ENCODE data around the gene CD34. TPM values are rescaled to one million over a fixed set of nuclear protein-coding genes. Genes with fewer than 3 reads are reported as not detected.

Gene CD34
- total and polyA plus RNA-seq, 2 donors: 6.4 to 14.5 TPM

GRCh38 chr1:207849646-207850045 lies 61.3 kb downstream of the CD34 start:
- 87% methylated on average over 8 of the region's 8 CpGs for WGBS
- no peak for DNase-seq (ENCODE audit: low read depth in 6 of 9, low spot score in 9 of 9)
- H3K4me3 ChIP-seq (ENCODE audit: low read length in 2 of 2): no peak overlapping the region
- H3K27ac ChIP-seq (ENCODE audit: low read depth in 1 of 2, low read length in 1 of 2): no peak overlapping the region
- no peaks in the 10 kb centered on the region for H3K27me3 ChIP-seq (ENCODE audit: control insufficient read depth in 2 of 2, insufficient read depth in 1 of 2, low read length in 1 of 2)
- H3K36me3 ChIP-seq (ENCODE audit: control insufficient read depth in 2 of 2, insufficient read depth in 2 of 2, low read length in 1 of 2): peaks cover 26 to 65% of the 10 kb centered on the region in 2 donors
- no peaks in the 10 kb centered on the region for H3K9me3 ChIP-seq (ENCODE audit: control insufficient read depth in 2 of 2, insufficient read depth in 1 of 2, low read length in 1 of 2)
- H3K4me1 ChIP-seq (ENCODE audit: control insufficient read depth in 2 of 2, insufficient read depth in 2 of 2, low read length in 2 of 2): peaks cover 29 to 38% of the 10 kb centered on the region in 2 donors

GRCh38 chr1:207849016-207849415 lies 61.9 kb downstream of the CD34 start:
- H3K4me1 ChIP-seq (ENCODE audit: control insufficient read depth in 2 of 2, insufficient read depth in 2 of 2, low read length in 2 of 2): peaks cover 29 to 37% of the 10 kb centered on the region in 2 donors
- DNase-seq (ENCODE audit: low read depth in 6 of 9, low spot score in 9 of 9): no peak
- 69% methylated on average over 3 of the region's 3 CpGs for WGBS
- no peak overlapping the region for H3K4me3 ChIP-seq (ENCODE audit: low read length in 2 of 2)
- H3K9me3 ChIP-seq (ENCODE audit: control insufficient read depth in 2 of 2, insufficient read depth in 1 of 2, low read length in 1 of 2): no peaks in the 10 kb centered on the region
- H3K36me3 ChIP-seq (ENCODE audit: control insufficient read depth in 2 of 2, insufficient read depth in 2 of 2, low read length in 1 of 2): peaks cover 28 to 66% of the 10 kb centered on the region in 2 donors
- H3K27ac ChIP-seq (ENCODE audit: low read depth in 1 of 2, low read length in 1 of 2): peak overlapping the region in 1 of 2 donors; percentile 61
- H3K27me3 ChIP-seq (ENCODE audit: control insufficient read depth in 2 of 2, insufficient read depth in 1 of 2, low read length in 1 of 2): no peaks in the 10 kb centered on the region

- 31% methylated on average over 5 of the region's 5 CpGs for WGBS
- Histone ChIP-seq H3K36me3 (ENCODE audit: control insufficient read depth in 2 of 2, insufficient read depth in 2 of 2, low read length in 1 of 2) (peaks cover 34 to 68% of the 10 kb centered on the region in 2 donors), H3K4me1 (ENCODE audit: control insufficient read depth in 2 of 2, insufficient read depth in 2 of 2, low read length in 2 of 2) (peaks cover 26 to 29% of the 10 kb centered on the region in 2 donors), H3K9me3 (ENCODE audit: control insufficient read depth in 2 of 2, insufficient read depth in 1 of 2, low read length in 1 of 2) (no peaks in the 10 kb centered on the region), H3K27ac (ENCODE audit: low read depth in 1 of 2, low read length in 1 of 2) (peak overlapping the region in 1 of 2 donors; percentile 39), H3K27me3 (ENCODE audit: control insufficient read depth in 2 of 2, insufficient read depth in 1 of 2, low read length in 1 of 2) (no peaks in the 10 kb centered on the region), H3K4me3 (ENCODE audit: low read length in 2 of 2) (no peak overlapping the region)
- DNase-seq (ENCODE audit: low read depth in 6 of 9, low spot score in 9 of 9): no peak
These were observed 62.7 kb downstream of the CD34 start for GRCh38 chr1:207848234-207848633.

GRCh38 chr1:207847116-207847515 lies 63.8 kb downstream of the CD34 start:
- no peaks in the 10 kb centered on the region for H3K9me3 ChIP-seq (ENCODE audit: control insufficient read depth in 2 of 2, insufficient read depth in 1 of 2, low read length in 1 of 2)
- peaks cover 22 to 26% of the 10 kb centered on the region in 2 donors for H3K4me1 ChIP-seq (ENCODE audit: control insufficient read depth in 2 of 2, insufficient read depth in 2 of 2, low read length in 2 of 2)
- no peak overlapping the region for H3K4me3 ChIP-seq (ENCODE audit: low read length in 2 of 2)
- 95% methylated on average over 5 of the region's 5 CpGs for WGBS
- no peaks in the 10 kb centered on the region for H3K27me3 ChIP-seq (ENCODE audit: control insufficient read depth in 2 of 2, insufficient read depth in 1 of 2, low read length in 1 of 2)
- no peak for DNase-seq (ENCODE audit: low read depth in 6 of 9, low spot score in 9 of 9)
- H3K27ac ChIP-seq (ENCODE audit: low read depth in 1 of 2, low read length in 1 of 2): no peak overlapping the region
- peaks cover 34 to 68% of the 10 kb centered on the region in 2 donors for H3K36me3 ChIP-seq (ENCODE audit: control insufficient read depth in 2 of 2, insufficient read depth in 2 of 2, low read length in 1 of 2)

- WGBS: 97% methylated on average over 6 of the region's 6 CpGs
- Histone ChIP-seq H3K36me3 (ENCODE audit: control insufficient read depth in 2 of 2, insufficient read depth in 2 of 2, low read length in 1 of 2) (peaks cover 27 to 64% of the 10 kb centered on the region in 2 donors), H3K4me1 (ENCODE audit: control insufficient read depth in 2 of 2, insufficient read depth in 2 of 2, low read length in 2 of 2) (peaks cover 22 to 32% of the 10 kb centered on the region in 2 donors), H3K4me3 (ENCODE audit: low read length in 2 of 2) (no peak overlapping the region), H3K27me3 (ENCODE audit: control insufficient read depth in 2 of 2, insufficient read depth in 1 of 2, low read length in 1 of 2) (no peaks in the 10 kb centered on the region), H3K27ac (ENCODE audit: low read depth in 1 of 2, low read length in 1 of 2) (peak overlapping the region in 1 of 2 donors; percentile 36), H3K9me3 (ENCODE audit: control insufficient read depth in 2 of 2, insufficient read depth in 1 of 2, low read length in 1 of 2) (no peaks in the 10 kb centered on the region)
- DNase-seq (ENCODE audit: low read depth in 6 of 9, low spot score in 9 of 9): no peak
These were observed 65.8 kb downstream of the CD34 start for GRCh38 chr1:207845109-207845508.

GRCh38 chr1:207844371-207844770 lies 66.6 kb downstream of the CD34 start:
- no peaks in the 10 kb centered on the region for H3K27me3 ChIP-seq (ENCODE audit: control insufficient read depth in 2 of 2, insufficient read depth in 1 of 2, low read length in 1 of 2)
- 65% methylated on average over 2 of the region's 2 CpGs for WGBS
- no peaks in the 10 kb centered on the region for H3K9me3 ChIP-seq (ENCODE audit: control insufficient read depth in 2 of 2, insufficient read depth in 1 of 2, low read length in 1 of 2)
- H3K27ac ChIP-seq (ENCODE audit: low read depth in 1 of 2, low read length in 1 of 2): no peak overlapping the region
- no peak overlapping the region for H3K4me3 ChIP-seq (ENCODE audit: low read length in 2 of 2)
- DNase-seq (ENCODE audit: low read depth in 6 of 9, low spot score in 9 of 9): no peak
- peaks cover 19 to 31% of the 10 kb centered on the region in 2 donors for H3K4me1 ChIP-seq (ENCODE audit: control insufficient read depth in 2 of 2, insufficient read depth in 2 of 2, low read length in 2 of 2)
- H3K36me3 ChIP-seq (ENCODE audit: control insufficient read depth in 2 of 2, insufficient read depth in 2 of 2, low read length in 1 of 2): peaks cover 28 to 60% of the 10 kb centered on the region in 2 donors

- Histone ChIP-seq H3K9me3 (ENCODE audit: control insufficient read depth in 2 of 2, insufficient read depth in 1 of 2, low read length in 1 of 2) (no peaks in the 10 kb centered on the region), H3K4me1 (ENCODE audit: control insufficient read depth in 2 of 2, insufficient read depth in 2 of 2, low read length in 2 of 2) (peaks cover 7 to 19% of the 10 kb centered on the region in 2 donors), H3K36me3 (ENCODE audit: control insufficient read depth in 2 of 2, insufficient read depth in 2 of 2, low read length in 1 of 2) (peaks cover 34 to 70% of the 10 kb centered on the region in 2 donors), H3K27me3 (ENCODE audit: control insufficient read depth in 2 of 2, insufficient read depth in 1 of 2, low read length in 1 of 2) (no peaks in the 10 kb centered on the region), H3K27ac (ENCODE audit: low read depth in 1 of 2, low read length in 1 of 2) (no peak overlapping the region), H3K4me3 (ENCODE audit: low read length in 2 of 2) (no peak overlapping the region)
- DNase-seq (ENCODE audit: low read depth in 6 of 9, low spot score in 9 of 9): no peak
- 97% methylated on average over 6 of the region's 6 CpGs for WGBS
These were observed 68.4 kb downstream of the CD34 start for GRCh38 chr1:207842506-207842905.

GRCh38 chr1:207841901-207842300 lies 69.0 kb downstream of the CD34 start:
- no peaks in the 10 kb centered on the region for H3K9me3 ChIP-seq (ENCODE audit: control insufficient read depth in 2 of 2, insufficient read depth in 1 of 2, low read length in 1 of 2)
- DNase-seq (ENCODE audit: low read depth in 6 of 9, low spot score in 9 of 9): no peak
- H3K27me3 ChIP-seq (ENCODE audit: control insufficient read depth in 2 of 2, insufficient read depth in 1 of 2, low read length in 1 of 2): no peaks in the 10 kb centered on the region
- peak overlapping the region in 1 of 2 donors; percentile 33 for H3K27ac ChIP-seq (ENCODE audit: low read depth in 1 of 2, low read length in 1 of 2)
- 45% methylated on average over 4 of the region's 4 CpGs for WGBS
- H3K4me1 ChIP-seq (ENCODE audit: control insufficient read depth in 2 of 2, insufficient read depth in 2 of 2, low read length in 2 of 2): peaks cover 7 to 19% of the 10 kb centered on the region in 2 donors
- no peak overlapping the region for H3K4me3 ChIP-seq (ENCODE audit: low read length in 2 of 2)
- peaks cover 37 to 70% of the 10 kb centered on the region in 2 donors for H3K36me3 ChIP-seq (ENCODE audit: control insufficient read depth in 2 of 2, insufficient read depth in 2 of 2, low read length in 1 of 2)

- no peaks in the 10 kb centered on the region for H3K9me3 ChIP-seq (ENCODE audit: control insufficient read depth in 2 of 2, insufficient read depth in 1 of 2, low read length in 1 of 2)
- peaks cover 43 to 74% of the 10 kb centered on the region in 2 donors for H3K36me3 ChIP-seq (ENCODE audit: control insufficient read depth in 2 of 2, insufficient read depth in 2 of 2, low read length in 1 of 2)
- H3K27ac ChIP-seq (ENCODE audit: low read depth in 1 of 2, low read length in 1 of 2): no peak overlapping the region
- H3K4me3 ChIP-seq (ENCODE audit: low read length in 2 of 2): no peak overlapping the region
- peaks cover 11 to 24% of the 10 kb centered on the region in 2 donors for H3K4me1 ChIP-seq (ENCODE audit: control insufficient read depth in 2 of 2, insufficient read depth in 2 of 2, low read length in 2 of 2)
- no peaks in the 10 kb centered on the region for H3K27me3 ChIP-seq (ENCODE audit: control insufficient read depth in 2 of 2, insufficient read depth in 1 of 2, low read length in 1 of 2)
- 76% methylated on average over 1 of the region's 1 CpG for WGBS
- DNase-seq (ENCODE audit: low read depth in 6 of 9, low spot score in 9 of 9): no peak
These were observed 69.6 kb downstream of the CD34 start for GRCh38 chr1:207841293-207841692.
